ENCODE measurements around the gene CYSRT1.
"Not testable (repeated sequence)": the region's sequence is repeated elsewhere in the genome, so short reads cannot be mapped to it uniquely, and the experiment has no call there.

Gene CYSRT1

GRCh38 chr9:137237759-137238726 lies 13.1 kb downstream of the CYSRT1 start:
- no peak for DNase-seq (ENCODE audit: low spot score)

DNA sequence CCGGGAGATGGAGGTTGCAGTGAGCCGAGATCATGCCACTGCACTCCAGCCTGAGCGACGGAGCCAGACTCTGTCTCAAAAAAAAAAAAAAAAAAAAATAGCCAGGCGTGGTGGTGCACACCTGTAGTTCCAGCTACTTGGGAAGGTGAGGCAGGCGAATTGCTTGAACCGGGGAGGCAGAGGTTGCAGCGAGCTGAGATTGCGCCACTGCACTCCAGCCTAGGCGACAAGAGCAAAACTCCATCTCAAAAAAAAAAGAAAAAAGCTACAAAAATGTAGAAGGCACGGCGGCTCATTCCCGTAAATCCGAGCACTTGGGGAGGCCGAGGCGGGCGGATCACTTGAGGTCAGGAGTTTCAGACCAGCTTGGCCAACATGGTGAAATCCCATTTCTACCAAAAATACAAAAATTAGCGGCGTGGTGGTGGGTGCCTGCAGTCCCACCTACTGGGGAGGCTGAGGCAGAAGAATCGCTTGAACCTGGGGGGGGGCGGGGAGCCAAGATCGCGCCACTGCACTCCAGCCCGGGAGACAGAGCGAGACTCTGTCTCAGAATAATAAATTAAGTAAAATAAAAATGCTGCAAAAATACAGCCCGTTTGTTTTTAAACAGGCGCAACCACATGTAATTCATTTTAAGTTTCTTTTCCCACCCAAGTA lies 14.7 kb downstream of the CYSRT1 start:
- DNase-seq (ENCODE audit: low spot score), result not testable (repeated sequence)

DNA sequence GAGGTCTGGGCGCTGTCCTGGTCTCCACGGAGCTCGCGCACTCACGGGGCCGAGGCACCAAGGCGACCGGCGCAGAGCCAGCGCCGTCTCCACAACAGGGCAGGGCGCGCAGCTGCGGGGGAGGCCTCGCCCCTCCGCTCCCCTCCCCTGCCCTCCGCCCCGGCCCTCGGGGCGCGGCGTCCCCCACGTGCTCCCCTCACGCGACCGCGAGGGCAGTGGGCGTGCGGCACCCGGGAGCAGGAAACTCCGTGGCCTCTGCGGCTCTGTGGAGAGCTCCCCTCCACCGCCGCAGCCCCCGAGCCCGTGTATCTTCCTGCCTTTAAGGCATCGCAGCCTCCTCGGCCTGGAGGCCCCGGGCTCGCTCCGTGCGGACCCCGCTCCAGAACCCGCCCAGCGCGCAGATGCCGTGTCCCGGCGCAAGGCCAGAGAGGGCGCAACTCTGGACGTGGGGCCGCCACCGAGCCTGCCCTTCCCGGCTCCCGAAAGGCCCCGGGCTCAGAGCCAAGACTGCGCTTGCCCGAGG lies 15.4 kb downstream of the CYSRT1 start:
- peak; percentile 62 for DNase-seq (ENCODE audit: low spot score)

DNA sequence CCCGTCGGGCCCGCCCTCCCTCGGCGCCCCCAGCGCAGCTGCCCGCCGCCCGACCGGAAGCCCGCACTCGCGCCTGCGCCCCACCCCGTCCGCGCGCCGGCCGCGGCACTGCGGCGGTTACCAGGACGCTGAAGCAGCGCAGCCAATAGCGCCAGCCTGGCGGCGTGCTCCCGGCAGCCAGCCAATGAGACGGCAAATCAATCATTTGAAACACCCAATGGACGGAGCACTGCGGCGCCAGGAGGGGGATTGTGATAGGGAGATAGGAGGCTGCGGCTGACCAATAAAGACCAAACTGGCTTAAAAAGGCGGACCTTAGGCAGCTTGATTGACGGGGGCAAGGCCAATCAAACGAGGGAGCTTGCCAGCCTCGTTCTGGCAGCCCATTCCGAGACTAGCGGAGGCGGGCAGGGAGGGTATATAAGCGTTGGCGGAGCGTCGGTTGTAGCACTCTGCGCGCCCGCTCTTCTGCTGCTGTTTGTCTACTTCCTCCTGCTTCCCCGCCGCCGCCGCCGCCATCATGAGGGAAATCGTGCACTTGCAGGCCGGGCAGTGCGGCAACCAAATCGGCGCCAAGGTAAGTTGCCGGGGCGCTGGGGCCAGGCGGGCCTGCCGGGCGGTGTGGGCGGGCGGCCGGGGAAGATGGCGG lies 16.0 kb downstream of the CYSRT1 start, which contains the start of gene TUBB4B:
Gene TUBB4B, plus strand, starts transcription at position 447 of the 649 bp plus-strand sequence. Its CDS starts 74 bp downstream, at position 521.
- peak; percentile 99 for DNase-seq (ENCODE audit: low spot score)

- DNase-seq (ENCODE audit: low spot score), result peak; percentile 63
Observed at GRCh38 chr9:137241490-137242268, 16.7 kb downstream of the CYSRT1 start.

DNA sequence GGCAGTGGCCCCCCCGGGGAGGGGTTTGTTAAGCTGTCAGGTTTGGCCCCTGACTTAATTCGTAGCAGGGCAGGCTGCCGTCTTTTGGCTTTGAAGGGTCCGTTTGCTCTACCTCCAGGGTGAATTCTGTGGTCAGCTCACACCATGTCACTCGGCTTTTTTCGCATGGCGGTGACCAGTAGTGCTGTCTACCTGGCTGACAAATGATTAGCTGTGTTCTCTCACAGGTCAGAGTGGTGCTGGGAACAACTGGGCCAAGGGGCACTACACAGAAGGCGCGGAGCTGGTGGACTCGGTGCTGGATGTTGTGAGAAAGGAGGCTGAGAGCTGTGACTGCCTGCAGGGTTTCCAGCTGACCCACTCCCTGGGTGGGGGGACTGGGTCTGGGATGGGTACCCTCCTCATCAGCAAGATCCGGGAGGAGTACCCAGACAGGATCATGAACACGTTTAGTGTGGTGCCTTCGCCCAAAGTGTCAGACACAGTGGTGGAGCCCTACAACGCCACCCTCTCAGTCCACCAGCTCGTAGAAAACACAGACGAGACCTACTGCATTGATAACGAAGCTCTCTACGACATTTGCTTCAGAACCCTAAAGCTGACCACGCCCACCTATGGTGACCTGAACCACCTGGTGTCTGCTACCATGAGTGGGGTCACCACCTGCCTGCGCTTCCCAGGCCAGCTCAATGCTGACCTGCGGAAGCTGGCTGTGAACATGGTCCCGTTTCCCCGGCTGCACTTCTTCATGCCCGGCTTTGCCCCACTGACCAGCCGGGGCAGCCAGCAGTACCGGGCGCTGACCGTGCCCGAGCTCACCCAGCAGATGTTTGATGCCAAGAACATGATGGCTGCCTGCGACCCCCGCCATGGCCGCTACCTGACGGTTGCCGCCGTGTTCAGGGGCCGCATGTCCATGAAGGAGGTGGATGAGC lies 17.6 kb downstream of the CYSRT1 start:
- no peak for DNase-seq (ENCODE audit: low spot score)

- not testable (repeated sequence) for DNase-seq (ENCODE audit: low spot score)
Observed at GRCh38 chr9:137243266-137243625, 18.3 kb downstream of the CYSRT1 start.

DNA sequence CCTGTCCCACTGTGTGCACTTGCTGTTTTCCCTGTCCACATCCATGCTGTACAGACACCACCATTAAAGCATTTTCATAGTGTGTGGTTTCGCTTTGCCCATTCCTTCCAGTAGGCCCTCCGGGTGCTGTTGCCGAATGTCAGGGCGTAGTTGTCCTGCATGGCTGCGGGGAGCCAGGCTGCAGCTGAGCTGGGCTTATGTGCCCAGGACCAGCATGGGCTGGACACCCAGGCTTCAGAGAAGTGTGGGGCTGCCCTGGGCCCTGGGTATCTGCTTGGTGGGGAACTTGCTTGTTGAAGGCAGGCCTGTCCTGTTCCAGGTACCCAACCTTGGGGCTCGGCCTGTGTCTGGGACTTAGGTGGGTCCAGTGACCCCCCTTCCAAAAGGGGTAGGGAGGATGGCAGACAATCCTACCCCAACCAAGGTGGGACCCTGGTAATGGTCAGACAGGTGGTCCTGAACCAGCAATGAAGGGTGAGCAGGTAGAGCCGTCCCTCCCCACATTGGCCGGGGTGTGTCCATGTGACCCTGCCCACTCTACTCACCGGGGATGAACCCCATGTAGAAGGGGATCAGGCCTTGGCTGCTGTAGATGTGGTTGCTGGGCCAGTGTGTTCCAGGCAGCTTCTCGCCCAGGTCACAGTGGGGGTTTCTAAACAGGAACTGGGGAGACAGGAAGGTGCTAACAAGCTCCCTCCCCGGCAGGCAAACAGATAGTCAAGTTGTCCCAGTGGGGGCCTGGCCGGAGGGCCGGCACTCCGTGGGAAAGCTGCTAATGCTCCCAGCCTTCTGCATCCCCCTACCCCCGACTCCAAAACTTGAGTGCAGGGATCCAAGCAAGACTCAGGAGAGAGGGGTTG lies 18.9 kb downstream of the CYSRT1 start:
- no peak for DNase-seq (ENCODE audit: low spot score)

DNA sequence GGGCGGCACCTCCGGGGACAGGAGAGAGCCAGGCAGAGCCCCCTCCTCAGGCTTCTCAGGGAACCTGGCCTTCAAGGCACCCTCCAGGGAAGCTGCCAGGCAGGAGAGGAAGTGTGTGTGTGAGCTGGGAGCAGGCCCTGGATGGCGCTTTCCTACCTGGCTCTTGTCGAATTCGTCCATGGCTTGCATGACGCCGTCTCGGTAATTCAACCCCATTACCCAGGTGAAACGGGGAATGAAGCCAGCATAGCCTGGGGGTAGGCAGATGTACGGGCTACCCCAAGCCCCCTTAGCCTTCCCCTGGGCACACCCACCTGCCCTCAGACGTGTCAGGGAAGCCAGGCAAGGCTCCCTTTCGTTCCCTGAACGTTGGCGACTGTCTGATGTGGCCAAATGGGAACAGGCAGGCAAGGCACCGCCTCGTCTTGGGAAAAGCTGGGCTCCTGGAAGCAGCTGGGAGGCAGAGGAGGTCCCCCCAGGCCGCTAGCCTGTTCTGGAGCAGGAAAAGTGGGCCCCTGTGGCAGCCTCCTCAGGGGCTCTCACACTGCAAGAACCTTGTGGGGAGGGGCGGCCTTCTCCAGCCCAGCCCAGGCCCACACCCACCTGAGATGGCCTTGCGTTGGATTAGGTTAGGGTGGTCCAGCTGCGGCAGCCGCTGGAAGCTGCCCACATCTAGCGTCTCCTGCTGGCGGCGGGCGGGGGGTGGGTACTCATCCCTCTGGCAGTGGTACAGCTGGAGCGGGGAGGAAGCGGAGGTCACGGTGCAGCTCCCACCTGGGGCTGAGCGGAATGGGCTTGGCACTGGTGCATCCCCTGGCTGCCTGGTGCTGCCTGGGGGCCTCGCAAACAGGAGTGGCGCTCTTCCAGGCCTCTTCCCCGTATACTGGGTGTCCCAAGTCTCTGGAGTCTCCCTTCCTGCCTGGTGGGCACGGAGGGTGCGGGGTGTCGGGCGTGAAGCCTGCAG lies 19.8 kb downstream of the CYSRT1 start:
- DNase-seq (ENCODE audit: low spot score), result no peak

DNA sequence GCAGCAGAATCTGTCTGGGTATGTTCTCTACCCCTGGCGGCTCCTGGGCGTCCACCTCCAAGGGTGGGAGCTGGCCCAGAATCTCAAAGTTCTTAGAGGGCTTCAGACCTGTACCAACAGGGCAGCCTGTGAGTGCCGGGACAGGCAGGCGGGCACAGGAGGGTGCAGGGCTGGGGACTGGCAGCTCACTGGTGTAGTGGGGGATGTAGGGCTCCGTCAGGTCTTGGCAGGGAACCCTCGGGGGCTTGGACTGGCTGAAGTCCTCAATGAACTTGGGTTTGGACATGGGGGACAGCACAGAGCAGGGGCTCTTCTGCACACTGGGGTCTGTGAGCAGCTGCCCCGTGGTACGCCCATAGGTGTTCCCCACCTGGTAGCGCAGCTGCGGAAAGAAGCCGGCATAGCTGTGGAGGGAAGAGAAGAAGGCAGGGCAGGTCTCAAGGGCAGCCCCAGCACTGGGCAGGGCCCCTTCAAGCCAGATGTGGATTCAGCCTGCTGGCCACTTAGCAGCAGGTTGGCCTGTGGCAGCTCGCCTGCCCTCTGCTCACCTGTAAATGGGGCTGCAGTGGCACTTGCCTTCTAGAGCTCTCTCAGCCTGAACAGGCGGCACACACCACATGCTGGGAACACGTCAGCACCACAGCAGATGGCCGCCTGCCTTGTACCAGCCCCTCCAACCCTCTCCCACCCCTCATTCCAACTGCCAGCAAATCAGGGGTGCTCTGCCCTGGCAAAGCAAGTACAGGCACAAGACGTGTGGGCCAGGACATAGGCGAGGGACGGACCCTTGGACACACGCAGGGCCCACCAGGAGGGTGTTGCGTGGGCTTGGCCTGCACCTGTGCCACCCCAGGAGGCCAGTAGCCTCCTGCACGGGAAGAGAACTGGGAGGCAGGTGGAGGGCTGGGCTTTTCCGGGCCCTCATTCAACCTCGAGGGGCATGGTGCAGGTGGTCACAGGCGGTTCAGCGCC lies 20.8 kb downstream of the CYSRT1 start:
- no peak for DNase-seq (ENCODE audit: low spot score)

- DNase-seq (ENCODE audit: low spot score), result no peak
Observed at GRCh38 chr9:137247135-137247915, 22.4 kb downstream of the CYSRT1 start.

DNA sequence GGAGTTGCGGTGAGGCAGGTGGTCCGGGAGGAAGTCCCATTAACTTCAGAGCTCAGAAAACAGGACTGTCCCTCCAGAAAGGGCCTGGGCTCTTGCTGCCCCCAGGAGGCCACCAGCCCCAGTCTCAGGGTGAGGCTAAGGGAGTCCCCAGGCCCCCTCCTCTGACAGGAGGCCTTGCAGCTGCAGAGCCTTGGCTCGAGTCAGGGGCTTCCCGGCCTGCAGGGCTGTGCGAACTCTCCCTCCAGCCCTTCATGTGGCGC lies 22.9 kb downstream of the CYSRT1 start:
- DNase-seq (ENCODE audit: low spot score), result no peak

GRCh38 chr9:137250329-137251193 lies 25.6 kb downstream of the CYSRT1 start:
- DNase-seq (ENCODE audit: low spot score), result no peak

- DNase-seq (ENCODE audit: low spot score), result no peak
Observed at GRCh38 chr9:137251194-137251461, 26.2 kb downstream of the CYSRT1 start, which contains the start of gene STPG3. STPG3 (plus strand) TSS chr9:137251286; CDS start chr9:137251287, 1 bp downstream.

DNA sequence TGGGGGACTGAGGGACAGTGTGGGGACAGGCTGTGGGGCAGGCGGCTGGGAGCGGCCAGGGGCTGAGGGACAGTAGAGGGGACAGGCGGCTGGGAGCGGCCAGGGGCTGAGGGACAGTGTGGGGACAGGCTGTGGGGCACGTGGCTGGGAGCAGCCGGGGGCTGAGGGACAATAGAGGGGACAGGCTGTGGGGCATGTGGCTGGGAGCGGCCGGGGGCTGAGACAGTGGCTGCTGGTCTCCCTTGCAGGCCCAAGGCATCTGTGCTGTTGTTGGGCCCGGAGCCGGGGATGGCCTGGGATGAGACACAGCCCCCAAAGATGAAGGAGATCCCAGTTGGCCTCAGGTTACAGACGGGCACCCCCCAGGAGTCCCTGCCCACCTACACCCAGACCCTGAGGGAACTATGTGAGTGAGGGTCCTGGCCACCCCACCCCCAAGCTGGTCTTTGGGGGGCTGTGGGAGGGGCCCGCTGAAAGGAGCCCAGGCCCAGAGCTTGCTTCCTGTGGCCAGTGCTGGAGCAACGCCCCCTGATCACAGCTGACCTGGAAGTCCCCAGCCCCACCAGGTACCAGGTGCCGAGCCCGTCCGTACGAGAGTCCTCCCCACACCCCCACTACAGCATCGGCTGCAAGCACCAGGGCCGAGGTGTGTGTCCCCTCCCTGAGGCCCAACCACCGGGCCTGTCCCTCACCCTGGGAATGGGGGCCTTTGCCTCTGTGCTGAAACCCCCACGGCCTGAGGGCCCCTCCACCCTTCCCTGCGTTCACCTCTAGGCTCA lies 26.7 kb downstream of the CYSRT1 start:
- no peak for DNase-seq (ENCODE audit: low spot score)
